Measurements from ENCODE around the gene SOX8.

The SOX8 gene

DNA sequence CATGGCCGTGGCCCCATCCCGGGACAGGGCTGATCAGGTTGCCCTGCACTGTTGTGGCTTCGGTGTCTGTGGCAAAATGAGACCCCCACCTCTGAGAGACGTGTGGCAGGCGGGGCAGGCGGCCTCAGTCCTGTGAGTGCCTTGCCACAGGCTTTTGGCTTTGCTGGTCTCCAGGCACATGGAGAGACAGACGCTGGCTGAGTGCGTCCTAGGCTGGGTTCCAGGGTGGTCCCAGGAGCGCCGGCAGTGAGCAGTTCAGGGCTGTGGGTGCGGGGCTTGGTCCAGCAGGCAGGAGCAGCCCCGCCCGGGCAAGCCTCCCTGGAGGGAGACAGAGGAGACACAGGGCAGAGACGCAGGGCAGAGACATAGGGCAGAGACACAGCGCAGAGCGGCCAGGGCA is 29.2 kb downstream of the SOX8 start:
- Histone ChIP-seq H3K79me2 (ENCODE audit: insufficient read depth, low read length) (no peaks in the 10 kb centered on the region), H3F3A (ENCODE audit: insufficient read depth, low read length) (no peaks in the 10 kb centered on the region), H2AFZ (ENCODE audit: low read length) (no peak overlapping the region), H3K4me3 (ENCODE audit: low read depth, low read length, poor library complexity, severe bottlenecking) (no peak overlapping the region), H3K9me2 (ENCODE audit: low read depth, low read length) (no peaks in the 10 kb centered on the region), H3K9me3 (ENCODE audit: low read length) (no peaks in the 10 kb centered on the region), H3K36me3 (ENCODE audit: insufficient read depth, low read length) (no peaks in the 10 kb centered on the region), H3K27ac (ENCODE audit: low read depth, low read length, poor library complexity, severe bottlenecking) (no peak overlapping the region), H3K4me1 (ENCODE audit: insufficient read depth, low read length, severe bottlenecking) (no peaks in the 10 kb centered on the region), H3K4me2 (ENCODE audit: low read length) (no peak overlapping the region), H4K20me1 (ENCODE audit: insufficient read depth, low read length) (no peaks in the 10 kb centered on the region), H3K27me3 (ENCODE audit: insufficient read depth, low read length) (peaks cover 5% of the 10 kb centered on the region; the same call in 1 of the 2 replicates), H3K9ac (ENCODE audit: low read length) (no peak overlapping the region)
- no peak for TF ChIP-seq EZH2 (IDR thresholded peaks at IDR 0.05; ENCODE audit: borderline replicate concordance, low read length)
- TF ChIP-seq, protein P1, sequence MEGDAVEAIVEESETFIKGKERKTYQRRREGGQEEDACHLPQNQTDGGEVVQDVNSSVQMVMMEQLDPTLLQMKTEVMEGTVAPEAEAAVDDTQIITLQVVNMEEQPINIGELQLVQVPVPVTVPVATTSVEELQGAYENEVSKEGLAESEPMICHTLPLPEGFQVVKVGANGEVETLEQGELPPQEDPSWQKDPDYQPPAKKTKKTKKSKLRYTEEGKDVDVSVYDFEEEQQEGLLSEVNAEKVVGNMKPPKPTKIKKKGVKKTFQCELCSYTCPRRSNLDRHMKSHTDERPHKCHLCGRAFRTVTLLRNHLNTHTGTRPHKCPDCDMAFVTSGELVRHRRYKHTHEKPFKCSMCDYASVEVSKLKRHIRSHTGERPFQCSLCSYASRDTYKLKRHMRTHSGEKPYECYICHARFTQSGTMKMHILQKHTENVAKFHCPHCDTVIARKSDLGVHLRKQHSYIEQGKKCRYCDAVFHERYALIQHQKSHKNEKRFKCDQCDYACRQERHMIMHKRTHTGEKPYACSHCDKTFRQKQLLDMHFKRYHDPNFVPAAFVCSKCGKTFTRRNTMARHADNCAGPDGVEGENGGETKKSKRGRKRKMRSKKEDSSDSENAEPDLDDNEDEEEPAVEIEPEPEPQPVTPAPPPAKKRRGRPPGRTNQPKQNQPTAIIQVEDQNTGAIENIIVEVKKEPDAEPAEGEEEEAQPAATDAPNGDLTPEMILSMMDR (IDR thresholded peaks at IDR 0.05; ENCODE audit: low read length): no peak

DNA sequence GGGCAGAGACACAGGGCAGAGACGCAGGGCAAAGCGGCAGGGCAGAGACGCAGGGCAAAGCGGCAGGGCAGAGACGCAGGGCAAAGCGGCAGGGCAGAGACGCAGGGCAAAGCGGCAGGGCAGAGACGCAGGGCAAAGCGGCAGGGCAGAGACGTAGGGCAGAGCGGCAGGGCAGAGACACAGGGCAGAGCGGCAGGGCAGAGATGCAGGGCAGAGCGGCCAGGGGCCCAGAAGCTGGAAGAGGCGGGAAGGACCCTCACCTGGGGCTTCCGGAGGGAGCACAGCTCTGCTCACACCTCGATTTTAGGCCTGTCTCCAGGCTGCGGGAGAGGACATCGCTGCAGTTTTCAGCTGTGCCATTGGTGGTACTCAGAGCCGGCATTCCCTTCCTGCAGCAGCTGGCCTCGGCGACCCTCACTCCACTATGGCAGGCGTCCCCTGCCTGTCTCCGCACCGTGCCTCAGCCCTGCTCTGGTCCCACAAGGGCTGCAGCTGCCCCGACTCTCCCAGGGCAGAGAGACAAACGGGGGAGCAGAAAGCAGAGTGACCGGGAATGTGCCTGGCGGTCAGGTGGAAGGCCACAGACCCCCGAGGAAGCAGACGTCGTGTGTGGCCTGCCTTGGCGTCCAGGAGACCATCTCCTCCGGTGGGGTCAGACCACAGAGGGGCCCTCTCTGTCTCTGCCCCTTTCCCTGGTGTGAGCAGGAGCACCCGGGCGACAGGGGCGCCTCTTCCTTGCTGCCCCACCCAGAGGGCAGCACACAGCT is 29.9 kb downstream of the SOX8 start:
- Histone ChIP-seq H3K4me3 (ENCODE audit: low read depth, low read length, poor library complexity, severe bottlenecking) (no peak overlapping the region), H3K79me2 (ENCODE audit: insufficient read depth, low read length) (no peaks in the 10 kb centered on the region), H3K4me1 (ENCODE audit: insufficient read depth, low read length, severe bottlenecking) (no peaks in the 10 kb centered on the region), H3F3A (ENCODE audit: insufficient read depth, low read length) (no peaks in the 10 kb centered on the region), H4K20me1 (ENCODE audit: insufficient read depth, low read length) (no peaks in the 10 kb centered on the region), H3K36me3 (ENCODE audit: insufficient read depth, low read length) (no peaks in the 10 kb centered on the region), H3K27ac (ENCODE audit: low read depth, low read length, poor library complexity, severe bottlenecking) (no peak overlapping the region), H3K27me3 (ENCODE audit: insufficient read depth, low read length) (peaks cover 5% of the 10 kb centered on the region; the same call in 1 of the 2 replicates), H3K9me2 (ENCODE audit: low read depth, low read length) (no peaks in the 10 kb centered on the region), H2AFZ (ENCODE audit: low read length) (no peak overlapping the region), H3K9ac (ENCODE audit: low read length) (no peak overlapping the region), H3K9me3 (ENCODE audit: low read length) (no peaks in the 10 kb centered on the region), H3K4me2 (ENCODE audit: low read length) (no peak overlapping the region)
- TF ChIP-seq EZH2 (IDR thresholded peaks at IDR 0.05; ENCODE audit: borderline replicate concordance, low read length): no peak
- TF ChIP-seq, protein P1 (IDR thresholded peaks at IDR 0.05; ENCODE audit: low read length): no peak

DNA sequence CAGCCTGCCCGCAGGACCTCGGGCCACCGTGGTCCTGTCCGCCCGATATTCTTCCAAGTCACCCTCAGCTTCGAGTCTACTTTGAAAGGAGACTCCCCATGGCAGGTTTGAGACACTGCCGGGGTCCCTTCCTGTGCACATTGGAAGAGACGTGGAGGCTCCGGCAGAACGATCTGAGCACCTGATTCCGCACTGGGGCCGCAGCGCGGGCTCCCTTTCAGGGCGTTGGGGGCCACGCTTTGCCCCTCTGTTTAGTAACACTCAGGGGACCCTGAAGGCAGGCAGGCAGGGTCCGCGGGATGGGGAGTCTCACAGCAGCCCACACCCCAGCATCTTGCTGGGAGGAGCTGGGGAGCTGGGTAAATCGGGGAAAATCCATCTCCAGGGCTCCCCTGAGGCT is 30.6 kb downstream of the SOX8 start:
- Histone ChIP-seq H3K27ac (ENCODE audit: low read depth, low read length, poor library complexity, severe bottlenecking) (no peak overlapping the region), H3F3A (ENCODE audit: insufficient read depth, low read length) (no peaks in the 10 kb centered on the region), H2AFZ (ENCODE audit: low read length) (no peak overlapping the region), H3K27me3 (ENCODE audit: insufficient read depth, low read length) (peaks cover 5% of the 10 kb centered on the region; the same call in 1 of the 2 replicates), H3K4me1 (ENCODE audit: insufficient read depth, low read length, severe bottlenecking) (no peaks in the 10 kb centered on the region), H3K4me2 (ENCODE audit: low read length) (no peak overlapping the region), H4K20me1 (ENCODE audit: insufficient read depth, low read length) (no peaks in the 10 kb centered on the region), H3K79me2 (ENCODE audit: insufficient read depth, low read length) (no peaks in the 10 kb centered on the region), H3K4me3 (ENCODE audit: low read depth, low read length, poor library complexity, severe bottlenecking) (no peak overlapping the region), H3K9me3 (ENCODE audit: low read length) (no peaks in the 10 kb centered on the region), H3K9ac (ENCODE audit: low read length) (no peak overlapping the region), H3K36me3 (ENCODE audit: insufficient read depth, low read length) (no peaks in the 10 kb centered on the region), H3K9me2 (ENCODE audit: low read depth, low read length) (no peaks in the 10 kb centered on the region)
- no peak for TF ChIP-seq EZH2 (IDR thresholded peaks at IDR 0.05; ENCODE audit: borderline replicate concordance, low read length)
- TF ChIP-seq, protein P1 (IDR thresholded peaks at IDR 0.05; ENCODE audit: low read length): no peak
